Endothelial cell (in vitro differentiated cells): Measurements from ENCODE around the gene USP3. TPM values are rescaled to one million over a fixed set of nuclear protein-coding genes. Genes with fewer than 3 reads are reported as not detected.

Experiments used
- DNase-seq: peaks from one replicate; pipeline ENCODE4 v3.0.0; 2021; ENCODE audit warnings: low spot score
- H3K27ac Mint-ChIP-seq: one replicate; pipeline ENCODE4 v1.8.0; 2021; ENCODE audit warnings: mixed read lengths, inconsistent platforms; ENCODE audit not compliant: unreplicated experiment
- H3K27me3 Mint-ChIP-seq: one replicate; pipeline ENCODE4 v1.8.0; 2021; ENCODE audit warnings: mild to moderate bottlenecking, moderate library complexity, mixed read lengths, inconsistent platforms; ENCODE audit not compliant: unreplicated experiment
- H3K36me3 Mint-ChIP-seq: one replicate; pipeline ENCODE4 v1.8.0; 2021; ENCODE audit warnings: mild to moderate bottlenecking, low read depth, mixed read lengths, inconsistent platforms; ENCODE audit not compliant: unreplicated experiment
- H3K4me1 Mint-ChIP-seq: one replicate; pipeline ENCODE4 v1.8.0; 2021; ENCODE audit warnings: mild to moderate bottlenecking, mixed read lengths, inconsistent platforms; ENCODE audit not compliant: unreplicated experiment
- H3K4me3 Mint-ChIP-seq: one replicate; pipeline ENCODE4 v1.8.0; 2021; ENCODE audit warnings: mild to moderate bottlenecking, mixed read lengths, inconsistent platforms; ENCODE audit not compliant: unreplicated experiment
- H3K9me3 Mint-ChIP-seq: one replicate; pipeline ENCODE4 v1.8.0; 2021; ENCODE audit warnings: mixed read lengths, inconsistent platforms; ENCODE audit not compliant: unreplicated experiment
- CTCF ChIP-seq: fragments of 200-600 bp; sonication (generic); IDR thresholded peaks from one replicate; pipeline ENCODE4 v1.5.0; 2021; ENCODE audit warnings: antibody characterized with exemption; ENCODE audit not compliant: unreplicated experiment
- total RNA-seq: library from RNA; stranded (reverse); fragmentation: NEBNext Ultra II Directional; extraction: Animal tissue kit (Norgen Biotek cat#: 25700); gene quantifications from one replicate; pipeline ENCODE4 v1.2.1, GENCODE V29; 2021; ENCODE audit not compliant: unreplicated experiment

The USP3 gene
- total RNA-seq, 1 donor from 2014 or later = 33.5 TPM

GRCh38 chr15:63559753-63560152, 55.4 kb downstream of the USP3 start:
- Mint-ChIP-seq H3K27ac (no peak overlapping the region), H3K9me3 (no peaks in the 10 kb centered on the region), H3K4me1 (peaks cover 8% of the 10 kb centered on the region), H3K36me3 (peaks cover 17% of the 10 kb centered on the region), H3K27me3 (peaks cover 2% of the 10 kb centered on the region), H3K4me3 (no peak overlapping the region)
- TF ChIP-seq CTCF = no peak
- DNase-seq = no peak

GRCh38 chr15:63560741-63561448, 56.5 kb downstream of the USP3 start:
- no peak for TF ChIP-seq CTCF
- H3K36me3 Mint-ChIP-seq = peaks cover 18% of the 10 kb centered on the region
- H3K4me1 Mint-ChIP-seq = peaks cover 8% of the 10 kb centered on the region
- peak overlapping the region; percentile 38 for H3K4me3 Mint-ChIP-seq
- no peak overlapping the region for H3K27ac Mint-ChIP-seq
- DNase-seq = no peak
- peaks cover 2% of the 10 kb centered on the region for H3K27me3 Mint-ChIP-seq
- no peaks in the 10 kb centered on the region for H3K9me3 Mint-ChIP-seq

- Mint-ChIP-seq H3K27me3 (no peaks in the 10 kb centered on the region), H3K27ac (no peak overlapping the region), H3K9me3 (no peaks in the 10 kb centered on the region), H3K4me3 (no peak overlapping the region), H3K36me3 (peaks cover 14% of the 10 kb centered on the region), H3K4me1 (peaks cover 3% of the 10 kb centered on the region)
- no peak for TF ChIP-seq CTCF
- no peak for DNase-seq
These were observed 59.7 kb downstream of the USP3 start for GRCh38 chr15:63564093-63564492.

GRCh38 chr15:63565536-63566186, 61.3 kb downstream of the USP3 start:
- no peak for TF ChIP-seq CTCF
- H3K9me3 Mint-ChIP-seq = no peaks in the 10 kb centered on the region
- H3K27ac Mint-ChIP-seq = no peak overlapping the region
- no peak for DNase-seq
- no peaks in the 10 kb centered on the region for H3K27me3 Mint-ChIP-seq
- no peak overlapping the region for H3K4me3 Mint-ChIP-seq
- peaks cover 10% of the 10 kb centered on the region for H3K36me3 Mint-ChIP-seq
- no peaks in the 10 kb centered on the region for H3K4me1 Mint-ChIP-seq
